Purkinje cell (primary cell): Measurements from ENCODE around the gene CLCN7. TPM values are rescaled to one million over a fixed set of nuclear protein-coding genes. Genes with fewer than 3 reads are reported as not detected.

Source experiments
- polyA plus RNA-seq: library from polyadenylated mRNA; unstranded; fragments of >200 nt; fragmentation: Nextera tagmentation; gene quantifications from 2 replicates; pipeline ENCODE4 v1.2.1, GENCODE V29; 2014

The CLCN7 gene, protein sequence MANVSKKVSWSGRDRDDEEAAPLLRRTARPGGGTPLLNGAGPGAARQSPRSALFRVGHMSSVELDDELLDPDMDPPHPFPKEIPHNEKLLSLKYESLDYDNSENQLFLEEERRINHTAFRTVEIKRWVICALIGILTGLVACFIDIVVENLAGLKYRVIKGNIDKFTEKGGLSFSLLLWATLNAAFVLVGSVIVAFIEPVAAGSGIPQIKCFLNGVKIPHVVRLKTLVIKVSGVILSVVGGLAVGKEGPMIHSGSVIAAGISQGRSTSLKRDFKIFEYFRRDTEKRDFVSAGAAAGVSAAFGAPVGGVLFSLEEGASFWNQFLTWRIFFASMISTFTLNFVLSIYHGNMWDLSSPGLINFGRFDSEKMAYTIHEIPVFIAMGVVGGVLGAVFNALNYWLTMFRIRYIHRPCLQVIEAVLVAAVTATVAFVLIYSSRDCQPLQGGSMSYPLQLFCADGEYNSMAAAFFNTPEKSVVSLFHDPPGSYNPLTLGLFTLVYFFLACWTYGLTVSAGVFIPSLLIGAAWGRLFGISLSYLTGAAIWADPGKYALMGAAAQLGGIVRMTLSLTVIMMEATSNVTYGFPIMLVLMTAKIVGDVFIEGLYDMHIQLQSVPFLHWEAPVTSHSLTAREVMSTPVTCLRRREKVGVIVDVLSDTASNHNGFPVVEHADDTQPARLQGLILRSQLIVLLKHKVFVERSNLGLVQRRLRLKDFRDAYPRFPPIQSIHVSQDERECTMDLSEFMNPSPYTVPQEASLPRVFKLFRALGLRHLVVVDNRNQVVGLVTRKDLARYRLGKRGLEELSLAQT
- polyA plus RNA-seq = 0.52 and 0.55 TPM in 2 replicates

DNA sequence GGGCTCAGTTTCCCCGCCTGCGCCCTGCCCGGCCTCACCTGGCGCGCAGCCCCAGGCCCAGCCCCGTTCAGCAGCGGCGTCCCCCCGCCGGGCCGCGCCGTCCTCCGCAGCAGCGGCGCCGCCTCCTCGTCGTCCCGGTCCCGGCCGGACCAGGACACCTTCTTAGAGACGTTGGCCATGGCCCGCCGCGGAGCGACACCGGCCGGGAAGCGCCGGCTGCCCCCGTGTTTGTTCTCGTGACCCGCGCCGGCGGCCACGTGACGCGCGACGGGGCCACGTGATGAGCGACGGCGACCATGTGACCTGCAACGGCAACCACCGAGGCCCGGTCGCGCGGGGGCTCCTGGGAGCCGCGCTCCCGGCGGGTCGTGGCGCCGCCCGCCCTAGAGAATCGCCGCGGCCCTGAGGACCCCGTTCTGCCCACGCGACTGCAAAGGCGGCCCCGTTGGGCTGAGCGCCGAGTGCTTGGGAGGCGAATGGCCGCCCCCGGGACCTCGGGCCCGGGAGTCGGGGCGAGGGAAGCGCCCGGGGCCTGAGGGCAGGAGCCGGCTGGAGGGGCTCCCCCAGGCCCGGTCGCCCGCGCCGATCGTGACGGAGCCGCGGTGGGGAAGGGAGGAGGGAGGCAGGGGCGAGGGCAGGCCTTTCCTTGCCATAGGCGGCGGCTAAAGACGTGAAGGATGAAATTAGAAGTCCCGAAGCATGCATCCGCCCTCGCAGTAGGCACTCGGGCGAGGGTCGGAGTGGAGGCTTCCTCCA, at the start of gene CLCN7:
Gene CLCN7 (minus strand): TSS at position 233 of the 756 bp plus-strand sequence. CDS start 54 bp downstream, at position 179.

DNA sequence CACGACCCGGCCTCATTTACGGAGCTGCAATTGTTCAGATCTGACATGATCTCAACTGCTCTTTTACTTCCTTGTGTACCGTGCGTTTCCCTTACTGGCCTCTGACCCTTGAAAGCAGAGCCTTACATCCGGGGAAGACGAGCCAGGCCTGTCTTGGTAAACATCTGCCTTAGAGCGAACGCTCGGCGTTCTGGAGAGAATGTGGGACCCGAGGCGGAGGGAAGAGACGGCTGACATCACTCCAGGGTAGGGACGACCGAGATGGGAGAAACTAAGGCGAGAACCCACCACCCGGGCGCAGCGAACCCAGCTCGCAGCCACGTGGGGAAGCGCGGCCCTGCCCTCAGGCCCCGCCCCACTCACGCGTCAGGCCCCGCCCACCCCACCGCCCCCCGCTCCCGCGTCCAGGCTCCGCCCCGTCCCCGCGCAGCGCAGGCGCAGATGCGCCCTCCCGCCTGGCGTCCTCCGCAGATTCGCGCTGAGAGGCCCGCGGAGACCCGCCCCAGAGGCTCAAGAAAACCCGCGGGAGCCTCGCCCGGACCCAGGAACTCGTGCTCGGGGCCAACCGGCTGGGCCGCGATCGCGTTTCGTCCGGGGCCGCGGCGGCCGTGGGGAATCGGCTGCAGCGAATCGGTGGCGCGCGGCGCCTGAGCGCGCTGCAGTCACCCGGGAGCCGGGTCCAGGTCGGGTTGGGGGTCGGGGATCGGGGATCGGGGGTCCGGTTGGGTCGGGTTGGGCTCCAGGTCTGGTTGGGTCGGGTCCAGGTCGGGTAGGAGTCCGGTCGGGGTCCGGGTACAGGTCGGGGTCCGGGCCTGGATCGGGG, 18.3 kb upstream of the CLCN7 start, which contains the start of gene TELO2:
Gene TELO2 (plus strand): TSS at position 438 of the 823 bp plus-strand sequence. CDS start 922 bp downstream, outside the sequence.

DNA sequence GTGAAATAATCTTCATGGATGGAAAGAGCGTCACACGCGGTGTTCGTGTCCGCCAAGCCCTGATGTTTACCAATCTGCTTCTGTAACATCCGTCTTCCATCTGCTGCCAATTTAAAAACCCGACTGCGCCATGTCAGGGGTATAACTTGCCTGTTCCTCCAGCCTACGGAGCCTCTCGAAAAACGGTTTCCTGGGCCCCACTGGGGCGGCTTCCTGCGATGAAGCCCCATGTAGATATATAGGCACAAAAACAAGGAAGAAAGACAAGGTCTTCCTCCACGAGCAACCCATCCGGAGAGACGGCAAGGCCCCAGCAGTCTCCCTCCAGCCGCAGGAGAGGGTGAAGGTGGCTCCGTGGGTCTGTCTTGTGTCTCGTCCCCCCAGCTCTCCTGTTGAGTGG, 13.8 kb upstream of the CLCN7 start, which contains the start of gene PTX4:
Gene PTX4 (minus strand): TSS at position 326 of the 400 bp plus-strand sequence. CDS start 35 bp downstream, at position 291.

DNA sequence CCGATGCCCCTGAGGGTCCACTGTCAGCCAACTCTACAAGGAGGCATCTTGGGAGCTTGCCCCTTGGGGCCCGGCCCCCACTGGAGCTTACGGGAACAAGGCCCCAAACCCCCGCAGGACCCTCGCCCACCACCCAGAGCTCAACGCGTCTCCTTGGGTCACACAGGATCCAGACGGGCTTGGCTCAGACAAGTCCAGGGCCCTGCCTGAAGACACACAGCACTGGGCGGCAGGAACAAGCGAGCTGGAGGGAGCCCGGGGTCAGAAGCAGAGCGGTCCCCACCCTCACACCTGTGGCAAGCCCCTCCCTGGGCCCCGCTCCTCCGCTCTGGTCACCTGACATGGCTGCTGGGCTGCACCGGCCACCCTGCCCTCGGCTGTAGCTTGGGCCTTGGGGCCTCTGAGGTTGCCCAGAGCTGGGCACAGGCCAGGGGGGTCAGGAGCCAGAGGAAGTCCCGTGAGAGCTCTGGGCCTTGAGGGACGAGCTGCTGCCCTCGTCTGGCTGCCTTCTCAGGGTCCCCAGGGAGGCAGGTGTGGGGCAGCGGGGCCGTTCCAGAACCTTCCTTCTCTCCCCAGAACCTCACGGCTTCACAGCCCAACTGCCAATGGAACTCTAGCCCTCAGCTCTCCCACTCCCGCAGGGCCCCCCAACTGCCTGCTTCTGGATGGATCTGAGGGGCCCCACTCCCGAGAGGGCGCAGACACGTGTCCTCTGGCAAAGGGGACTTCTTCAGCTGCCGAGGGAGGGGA, 30.7 kb downstream of the CLCN7 start, which contains the start of gene CCDC154:
Gene CCDC154 (minus strand): TSS at position 577 of the 750 bp plus-strand sequence. CDS start 234 bp downstream, at position 343.

DNA sequence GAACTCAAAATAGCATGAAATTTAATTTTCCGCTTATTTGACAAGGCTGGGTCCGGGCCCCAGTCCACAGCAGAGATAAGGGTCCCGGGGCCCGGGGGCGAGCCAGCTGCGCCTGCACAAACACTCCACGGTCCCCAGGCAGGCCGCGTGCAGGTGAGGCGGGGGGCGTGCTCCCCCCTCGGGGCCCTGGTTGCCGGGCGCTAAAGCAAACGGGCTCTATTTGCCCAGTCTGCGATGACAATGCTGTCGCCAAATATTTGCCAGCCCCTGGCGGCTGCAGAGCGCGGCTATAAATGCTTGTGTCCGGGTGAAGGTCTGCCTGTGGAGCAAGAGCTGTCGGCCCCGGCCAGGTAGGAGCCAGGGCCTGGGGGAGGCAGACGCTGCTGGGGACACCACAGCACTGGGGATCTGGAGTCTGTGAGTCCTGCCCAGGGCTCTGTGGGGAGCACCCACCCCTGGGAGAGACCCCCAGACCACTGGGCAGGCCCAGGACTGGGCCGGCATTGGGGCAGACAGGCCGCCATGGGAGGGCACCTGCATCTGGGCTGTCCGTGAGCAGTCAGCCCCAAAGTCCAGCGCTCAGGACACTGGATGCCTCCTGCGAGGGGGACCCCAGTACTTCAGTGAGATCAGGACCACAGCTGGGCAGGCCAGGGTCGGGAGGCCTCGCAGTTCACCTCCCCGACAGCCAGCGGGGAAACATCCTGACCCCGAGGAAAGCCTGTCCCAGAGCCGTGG, 43.9 kb downstream of the CLCN7 start, which contains the start of gene PERCC1:
Gene PERCC1 (plus strand): TSS at position 320 of the 738 bp plus-strand sequence. CDS start 1,516 bp downstream, outside the sequence.

GRCh38 chr16:1414532-1415260, 60.1 kb downstream of the CLCN7 start, which contains the start of gene UNKL:
TSS of gene UNKL (minus strand) at chr16:1414704. CDS start at chr16:1414691, 13 bp downstream.

Other genes starting within 250 kb of the CLCN7 start
- gene TPSG1, start 249.8 kb downstream of the CLCN7 start, polyA plus RNA-seq = not detected in 2 replicates
- not detected in 2 replicates for gene TPSB2, start 244.8 kb downstream of the CLCN7 start, polyA plus RNA-seq
- gene TPSAB1, start 234.3 kb downstream of the CLCN7 start, polyA plus RNA-seq = not detected in 2 replicates
- gene TPSD1, start 219.0 kb downstream of the CLCN7 start, polyA plus RNA-seq = not detected in 2 replicates
- 7.7 and 10.6 TPM in 2 replicates for gene UBE2I, start 165.4 kb downstream of the CLCN7 start, polyA plus RNA-seq
- 0.43 and 1.5 TPM in 2 replicates for gene BAIAP3, start 141.4 kb downstream of the CLCN7 start, polyA plus RNA-seq
- 8.4 and 12.0 TPM in 2 replicates for gene TSR3, start 123.2 kb downstream of the CLCN7 start, polyA plus RNA-seq
- 24.3 and 38.4 TPM in 2 replicates for gene GNPTG, start 123.1 kb downstream of the CLCN7 start, polyA plus RNA-seq
- gene UNKL, start 60.3 kb downstream of the CLCN7 start, polyA plus RNA-seq = 2.1 and 3.6 TPM in 2 replicates
- 8.0 and 23.6 TPM in 2 replicates for gene UQCC4, start 54.3 kb downstream of the CLCN7 start, polyA plus RNA-seq
- gene PERCC1, start 44.0 kb downstream of the CLCN7 start, polyA plus RNA-seq = not detected in 2 replicates
- gene CCDC154, start 30.5 kb downstream of the CLCN7 start, polyA plus RNA-seq = 0.73 TPM in 1 of 2 replicates, not detected in the other
- not detected in 2 replicates for gene PTX4, start 13.9 kb upstream of the CLCN7 start, polyA plus RNA-seq
- 0.55 and 0.67 TPM in 2 replicates for gene TELO2, start 18.3 kb upstream of the CLCN7 start, polyA plus RNA-seq
- not detected in 2 replicates for gene TMEM204, start 58.6 kb upstream of the CLCN7 start, polyA plus RNA-seq
- gene IFT140, start 137.0 kb upstream of the CLCN7 start, polyA plus RNA-seq = 0.13 and 0.50 TPM in 2 replicates
- 0.43 and 1.4 TPM in 2 replicates for gene CRAMP1, start 137.3 kb upstream of the CLCN7 start, polyA plus RNA-seq
- 1.5 and 3.5 TPM in 2 replicates for gene JPT2, start 203.3 kb upstream of the CLCN7 start, polyA plus RNA-seq
- gene MAPK8IP3, start 231.2 kb upstream of the CLCN7 start, polyA plus RNA-seq = 0.57 and 0.75 TPM in 2 replicates